HG02970 (cell line): ENCODE data around the gene CHI3L1.
A peak's percentile ranks its signal among the peaks of the same experiment; 100 is the strongest.

Source experiments
- ATAC-seq: cut with Tn5 transposase; IDR thresholded peaks from one replicate; pipeline ENCODE4 v1.9.1; 2021; ENCODE audit warnings: mild to moderate bottlenecking, moderate library complexity, moderate number of reproducible peaks; ENCODE audit not compliant: unreplicated experiment, low FRiP score

The CHI3L1 gene

DNA sequence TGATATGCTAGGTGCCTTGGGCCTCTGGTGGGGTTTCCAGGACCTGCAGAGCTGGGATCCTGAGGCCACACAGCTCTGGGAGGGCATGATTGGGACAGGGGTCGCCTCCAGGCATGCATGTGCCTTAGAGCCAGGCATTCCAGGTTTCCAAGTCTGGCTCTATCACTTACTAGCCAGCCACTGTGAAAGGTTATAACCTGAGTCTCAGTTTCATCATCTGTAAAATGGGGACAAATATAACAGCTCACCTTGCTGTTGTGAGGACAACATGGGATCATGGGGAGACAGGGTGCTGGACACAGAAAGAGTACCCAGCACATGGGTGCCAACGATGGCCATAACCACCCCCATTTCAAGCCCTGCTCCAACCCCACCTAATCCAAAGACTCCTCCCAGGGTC lies 2.7 kb downstream of the CHI3L1 start:
- no peak for ATAC-seq

DNA sequence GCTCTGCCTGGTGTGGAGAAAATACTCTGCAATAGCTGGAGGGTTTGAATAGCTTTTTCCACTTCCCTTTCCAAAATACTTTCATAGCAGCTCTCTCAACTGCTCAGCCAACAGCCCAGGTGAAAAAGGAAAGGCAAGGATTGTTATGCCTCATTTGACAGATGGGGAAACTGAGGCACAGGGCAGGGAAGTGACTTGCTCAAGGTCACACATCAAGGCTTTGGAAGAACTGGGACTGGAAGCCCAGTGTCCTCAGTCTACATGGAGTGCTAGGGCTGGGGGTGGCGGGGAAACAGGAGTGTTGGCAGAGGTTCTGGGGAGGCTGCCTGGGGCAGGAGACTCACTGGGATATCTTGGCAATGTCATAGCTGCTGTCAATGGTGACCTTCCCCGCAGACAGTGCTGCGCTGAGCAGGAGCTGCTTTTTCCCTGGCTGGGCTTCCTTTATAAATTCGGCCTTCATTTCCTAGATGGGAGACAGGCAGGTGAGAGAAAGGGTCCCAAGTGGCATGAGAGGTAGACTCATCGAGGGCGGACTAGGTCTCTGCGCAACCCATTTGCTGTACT lies 4.0 kb downstream of the CHI3L1 start:
- no peak for ATAC-seq

DNA sequence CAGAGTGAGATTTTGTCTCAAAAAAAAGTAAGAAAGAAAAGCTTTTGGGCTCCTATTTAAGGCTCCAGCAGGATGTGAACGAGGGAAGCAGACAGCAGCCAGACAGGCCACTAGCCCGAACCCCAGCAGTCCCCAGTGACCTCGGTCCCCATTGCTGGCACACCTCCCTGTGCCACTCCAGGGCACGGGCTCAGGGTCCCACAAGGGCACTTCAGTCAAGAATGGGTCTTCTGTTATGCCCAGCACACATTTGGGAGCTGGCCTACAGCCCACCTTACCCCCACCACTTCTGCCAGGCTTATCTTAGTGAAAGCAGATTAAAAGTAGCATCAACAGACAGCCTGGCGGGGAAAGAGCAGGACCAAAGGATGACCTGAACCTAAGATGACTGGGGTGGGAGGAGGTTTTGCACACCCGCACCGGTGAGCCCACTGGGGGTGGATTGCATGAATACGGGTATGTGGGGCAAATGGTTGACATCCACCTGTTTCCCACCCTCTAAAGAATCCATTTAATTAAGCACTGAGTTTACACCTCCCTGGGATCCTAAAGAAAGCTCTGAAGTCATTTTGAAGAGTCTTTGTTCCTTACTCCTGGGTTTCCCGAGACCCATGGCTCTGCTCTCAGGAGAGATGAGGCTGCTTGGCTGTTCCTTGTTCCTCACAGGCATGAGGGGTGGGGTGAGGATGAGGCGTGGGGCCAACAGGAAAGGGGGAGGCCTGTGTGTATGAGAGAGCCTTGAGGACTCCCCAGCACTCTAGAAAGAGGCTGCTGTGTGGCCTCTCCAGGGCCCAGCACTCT lies 4.7 kb downstream of the CHI3L1 start:
- ATAC-seq = no peak

DNA sequence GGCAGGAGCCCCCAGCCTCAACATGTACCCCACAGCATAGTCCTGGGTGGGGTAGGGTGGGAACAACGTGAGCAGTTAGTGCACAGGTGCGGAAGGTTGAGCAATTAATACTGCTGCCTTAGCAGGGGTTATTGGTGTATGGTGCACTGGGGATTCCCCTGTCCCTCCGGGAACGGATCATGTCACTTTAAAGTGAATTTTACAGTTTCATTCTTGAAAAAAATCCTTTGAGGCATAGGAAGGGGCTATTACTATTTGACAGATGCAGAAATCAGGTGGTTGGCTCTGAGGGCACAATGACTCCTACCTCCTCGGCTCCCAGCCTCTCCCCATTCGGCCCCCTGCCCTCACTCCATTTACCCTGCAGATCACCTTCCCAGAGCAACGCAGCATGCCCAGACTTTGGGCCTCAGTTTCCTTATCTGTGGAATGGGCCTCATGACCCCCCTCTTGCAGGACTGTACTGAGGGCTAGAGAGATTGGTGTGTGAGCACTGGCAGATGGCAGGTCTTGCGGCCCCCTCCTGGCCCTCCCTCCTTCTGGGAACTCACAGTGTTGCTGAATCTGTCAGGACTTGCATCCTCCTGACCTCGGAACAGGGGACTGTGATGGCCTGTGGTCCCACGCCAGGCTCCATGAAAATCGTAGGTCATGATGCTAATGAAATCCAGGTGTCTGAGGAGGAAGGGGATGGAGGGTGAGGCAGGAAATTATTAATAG lies 5.7 kb downstream of the CHI3L1 start:
- no peak for ATAC-seq

DNA sequence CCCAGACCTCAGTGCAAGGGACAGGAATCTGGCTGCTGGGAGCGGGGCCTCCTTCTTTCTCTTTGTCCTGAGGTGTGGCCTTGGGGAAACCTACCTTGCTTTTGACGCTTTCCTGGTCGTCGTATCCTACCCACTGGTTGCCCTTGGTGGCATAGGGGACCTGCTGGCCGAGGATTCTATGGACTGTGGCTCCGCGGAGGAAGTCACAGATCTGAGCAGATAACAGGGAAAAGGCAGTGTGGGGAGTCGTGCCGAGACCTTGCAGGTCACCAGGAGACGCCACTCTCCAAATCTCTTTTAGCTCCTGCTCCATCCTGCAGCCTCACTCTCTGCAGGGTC lies 6.9 kb downstream of the CHI3L1 start:
- no peak for ATAC-seq

DNA sequence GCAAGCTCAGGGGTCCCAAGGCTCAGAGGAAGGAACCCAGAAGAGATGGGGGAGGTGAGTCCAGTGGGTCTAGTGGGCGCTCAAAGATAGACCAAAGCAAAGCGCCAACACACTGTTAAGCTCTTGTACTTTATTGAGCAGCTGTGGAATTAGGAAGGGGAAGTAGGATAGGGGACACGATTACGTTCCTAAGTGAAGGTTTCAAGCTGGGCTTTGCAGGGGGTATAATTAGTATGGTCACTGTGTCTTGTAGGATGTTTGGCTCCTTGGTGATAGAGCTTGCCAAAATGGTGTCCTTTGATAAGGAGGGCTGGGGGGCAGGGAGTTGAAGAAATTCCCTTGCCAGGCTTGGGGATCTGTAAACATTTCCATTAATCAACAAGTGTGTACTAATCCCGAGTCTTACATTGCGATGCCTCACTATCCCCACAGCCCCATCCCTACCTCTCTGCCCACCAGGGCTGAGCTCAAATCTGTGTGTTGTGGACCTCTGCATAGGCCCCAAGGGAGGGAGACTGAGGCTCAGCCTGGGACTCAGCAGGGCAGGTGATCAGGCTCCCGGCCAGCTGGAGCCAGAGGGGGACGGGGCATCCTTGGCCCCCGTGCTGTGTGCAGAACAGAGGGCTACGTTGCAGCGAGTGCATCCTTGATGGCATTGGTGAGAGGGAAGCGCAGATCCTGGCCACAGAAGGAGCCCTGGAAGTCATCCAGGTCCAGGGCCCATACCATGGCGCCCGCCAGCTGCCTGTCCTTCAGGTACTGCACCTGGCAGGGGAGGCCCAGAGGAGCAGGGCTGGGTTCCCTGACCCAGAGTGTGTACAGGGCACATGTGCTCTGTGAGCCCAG lies 7.5 kb downstream of the CHI3L1 start:
- ATAC-seq = no peak

DNA sequence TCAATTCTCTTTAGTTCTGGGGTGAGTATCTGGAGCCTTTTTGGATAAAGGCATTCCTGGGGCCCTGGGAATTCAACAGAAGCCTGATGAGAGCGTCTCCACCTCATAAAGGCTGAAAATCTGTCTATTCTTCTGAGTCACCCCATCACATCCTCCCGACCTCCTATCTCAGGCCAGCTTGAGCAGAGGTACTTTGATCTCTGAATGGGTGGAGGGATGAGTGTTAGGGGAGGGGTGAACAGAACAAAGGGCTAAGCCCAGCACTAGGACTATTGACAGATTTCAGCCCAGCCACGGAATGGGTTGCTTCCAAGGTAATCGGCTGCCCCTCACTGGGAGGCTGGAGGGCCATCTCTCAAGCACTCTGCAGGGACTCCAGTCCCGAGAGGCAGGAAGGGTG lies 8.4 kb downstream of the CHI3L1 start:
- no peak for ATAC-seq

DNA sequence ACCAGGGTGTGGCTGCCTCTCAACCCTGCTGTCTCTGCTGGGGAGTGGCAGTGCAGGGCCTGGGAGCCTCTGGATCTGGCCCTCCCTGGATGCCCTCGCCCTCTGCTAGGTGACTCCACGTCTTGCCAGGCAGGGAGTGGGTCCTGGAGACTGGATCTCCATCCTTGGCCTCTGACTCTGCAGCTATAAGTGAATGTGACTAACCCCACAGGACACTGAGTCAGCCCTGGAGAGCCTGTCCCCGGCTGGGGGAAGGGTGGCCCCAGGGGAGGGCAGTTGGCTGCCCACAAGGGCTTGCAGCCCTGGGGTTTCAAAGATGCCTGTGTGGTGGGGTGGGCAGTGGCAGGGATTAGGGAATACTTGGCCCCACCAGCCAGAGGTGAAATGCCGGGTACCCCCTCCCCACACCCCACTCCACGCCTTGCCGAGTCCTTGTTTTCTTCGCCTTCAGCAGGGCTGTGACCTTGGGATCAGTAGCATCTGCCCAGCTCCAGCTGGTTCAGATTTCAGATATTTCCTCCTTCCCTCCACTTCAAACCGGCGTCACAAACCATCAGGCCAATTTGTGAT lies 8.9 kb downstream of the CHI3L1 start:
- ATAC-seq = no peak

DNA sequence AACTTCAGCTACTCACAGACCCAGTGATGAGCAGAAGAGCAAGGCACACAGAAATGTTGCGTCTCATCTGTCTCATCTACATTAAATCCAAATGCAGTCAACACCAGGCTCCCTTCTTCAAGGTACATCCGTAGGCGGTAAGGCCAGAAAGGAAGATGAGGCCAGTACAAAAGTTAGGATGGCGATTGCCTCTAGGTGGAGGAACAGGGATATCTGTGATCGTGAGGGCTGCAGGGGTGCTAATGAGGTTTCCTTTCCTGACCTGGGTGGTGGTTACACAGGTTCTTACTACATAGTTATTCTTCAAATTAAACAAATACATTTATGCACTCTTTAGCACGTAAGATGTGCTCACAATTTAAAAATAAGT lies 9.5 kb downstream of the CHI3L1 start:
- ATAC-seq = no peak

DNA sequence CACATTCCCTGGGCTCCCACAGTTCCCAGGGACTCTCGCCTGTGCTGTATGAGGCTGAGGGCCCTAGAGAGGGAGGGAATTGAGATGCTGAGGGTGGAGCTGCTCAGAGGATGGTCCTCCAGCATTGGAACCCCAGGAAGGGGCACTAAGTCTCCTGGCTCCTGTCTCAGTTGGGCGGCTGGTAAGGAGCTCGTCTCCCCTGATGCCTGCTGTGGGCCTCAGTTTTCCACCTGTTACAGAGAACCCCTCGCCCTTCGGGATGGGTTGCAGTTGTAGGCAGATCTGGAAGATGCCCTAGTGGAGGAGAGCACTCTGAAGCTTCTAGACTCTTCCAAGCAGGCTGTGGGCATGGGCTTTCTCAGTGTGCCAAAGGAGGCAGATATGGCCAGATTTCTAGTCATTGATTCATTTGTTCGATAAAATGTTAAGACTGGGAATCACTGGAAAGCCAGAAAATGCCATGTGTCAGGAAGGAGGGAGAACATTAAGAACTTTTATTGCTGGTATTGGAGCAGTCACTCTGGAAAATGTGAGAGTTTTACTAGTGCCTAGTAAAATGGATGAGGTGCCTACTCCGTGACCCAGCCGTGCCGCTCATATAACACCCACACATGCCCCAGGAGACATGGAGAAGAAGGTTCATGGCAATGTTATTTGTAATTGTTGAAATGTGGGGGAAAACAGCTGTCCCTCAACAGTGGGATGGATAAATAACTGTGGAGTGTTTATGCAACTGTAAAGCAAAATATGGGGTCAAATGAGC lies 10.1 kb downstream of the CHI3L1 start:
- no peak for ATAC-seq

DNA sequence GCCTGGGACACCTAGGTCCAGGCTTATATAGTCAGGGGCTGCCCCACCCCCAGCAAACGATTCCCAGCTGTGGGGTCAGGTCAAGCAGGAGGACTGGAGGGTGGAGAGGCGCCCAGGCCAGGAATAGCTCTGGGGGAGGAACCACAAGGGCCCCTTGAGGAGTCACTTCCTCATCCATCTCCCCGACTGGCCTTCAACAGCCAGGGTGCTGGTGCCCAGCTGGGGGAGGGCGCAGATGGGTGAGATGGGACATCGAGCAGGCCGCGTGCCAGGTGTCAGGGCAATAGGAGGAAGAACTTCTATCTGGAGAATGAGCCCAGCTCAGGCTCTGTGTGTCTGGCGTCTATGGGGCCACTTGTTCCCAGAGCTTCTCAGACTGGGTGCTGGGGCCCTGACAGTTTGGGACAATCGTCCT lies 10.7 kb downstream of the CHI3L1 start:
- ATAC-seq = no peak

DNA sequence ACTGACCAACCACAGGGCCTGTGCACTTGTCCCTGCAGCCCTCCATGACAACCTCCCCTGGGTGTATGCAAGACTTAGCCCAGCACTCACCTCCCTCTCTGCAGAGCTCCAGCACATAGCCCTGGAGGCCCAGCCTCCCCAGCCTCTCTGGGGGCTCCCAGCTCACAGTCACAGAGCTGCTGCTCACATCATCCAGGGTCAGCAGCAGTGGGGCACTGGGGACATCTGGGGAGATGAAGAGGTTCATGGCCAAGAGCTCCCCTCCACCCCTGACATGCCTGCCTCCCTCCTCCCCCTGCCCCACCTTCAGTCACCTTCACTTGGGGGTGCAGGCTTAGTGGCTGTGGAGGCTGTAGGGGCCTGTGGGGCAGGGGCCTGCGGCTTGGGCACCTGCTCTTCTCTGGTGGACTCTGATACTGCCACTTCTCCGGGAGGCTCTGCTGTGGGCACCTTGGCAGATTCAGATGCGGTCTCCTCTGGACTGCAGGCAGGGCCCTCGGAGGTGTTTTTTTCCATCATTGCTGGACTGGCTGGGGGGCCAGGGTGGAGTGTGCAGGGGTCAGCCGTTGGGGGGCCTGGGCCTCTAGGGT lies 11.2 kb downstream of the CHI3L1 start, which contains the start of gene MYBPH:
MYBPH (minus strand) TSS at position 590 of the 590 bp plus-strand sequence; CDS start at position 519, 71 bp downstream.
- no peak for ATAC-seq

DNA sequence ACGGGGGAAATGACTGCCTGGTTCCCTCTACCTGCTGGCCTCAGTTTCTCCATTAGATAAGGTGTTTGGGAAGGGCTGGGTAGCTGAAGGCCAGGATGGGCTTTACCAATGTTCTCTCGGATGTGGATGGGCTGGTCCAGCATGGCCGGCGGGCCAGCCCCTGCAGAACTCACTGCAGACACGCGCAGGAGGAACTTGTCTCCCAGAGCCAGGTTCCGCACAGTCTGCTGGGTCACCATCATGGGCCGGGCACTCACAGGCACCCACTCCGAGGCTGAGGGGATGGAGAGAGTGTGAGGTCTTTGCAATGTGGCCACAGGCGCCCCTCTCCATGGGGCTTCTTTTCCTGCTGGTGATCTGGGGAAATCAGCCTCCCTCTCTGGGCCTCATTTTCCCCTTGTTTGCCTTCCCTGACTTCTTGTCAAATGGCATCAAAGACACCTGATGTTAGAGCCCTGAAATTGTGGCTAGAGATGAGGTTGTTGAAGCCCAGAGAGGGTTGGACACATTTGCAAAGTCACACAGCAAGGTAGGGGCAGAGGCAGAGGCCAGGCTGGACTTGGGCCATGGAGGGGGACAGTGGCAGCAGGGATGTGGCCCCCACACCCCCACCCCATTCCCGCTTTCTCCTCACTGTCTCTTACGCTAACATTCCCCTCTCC lies 12.0 kb downstream of the CHI3L1 start:
- no peak for ATAC-seq

DNA sequence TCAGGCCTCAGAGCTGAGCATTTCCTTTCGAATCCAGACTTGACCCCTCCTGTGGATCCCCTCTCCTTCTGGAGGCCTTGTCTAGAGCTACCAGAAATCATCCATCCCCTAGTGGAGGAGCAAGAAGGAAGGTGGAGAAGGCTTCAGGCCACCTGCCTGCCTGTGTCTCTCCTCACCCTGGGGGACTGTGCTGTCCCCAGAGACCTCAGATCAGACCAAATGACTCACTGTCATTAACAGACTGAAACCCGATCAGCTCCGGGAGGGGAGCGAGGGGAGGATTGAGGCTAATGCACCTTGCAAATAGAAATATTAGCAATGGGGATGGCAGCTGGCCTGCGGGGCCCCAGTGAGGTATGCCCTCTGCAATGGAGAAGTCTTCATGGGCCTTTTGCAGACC lies 12.9 kb downstream of the CHI3L1 start:
- peak; percentile 56 for ATAC-seq

DNA sequence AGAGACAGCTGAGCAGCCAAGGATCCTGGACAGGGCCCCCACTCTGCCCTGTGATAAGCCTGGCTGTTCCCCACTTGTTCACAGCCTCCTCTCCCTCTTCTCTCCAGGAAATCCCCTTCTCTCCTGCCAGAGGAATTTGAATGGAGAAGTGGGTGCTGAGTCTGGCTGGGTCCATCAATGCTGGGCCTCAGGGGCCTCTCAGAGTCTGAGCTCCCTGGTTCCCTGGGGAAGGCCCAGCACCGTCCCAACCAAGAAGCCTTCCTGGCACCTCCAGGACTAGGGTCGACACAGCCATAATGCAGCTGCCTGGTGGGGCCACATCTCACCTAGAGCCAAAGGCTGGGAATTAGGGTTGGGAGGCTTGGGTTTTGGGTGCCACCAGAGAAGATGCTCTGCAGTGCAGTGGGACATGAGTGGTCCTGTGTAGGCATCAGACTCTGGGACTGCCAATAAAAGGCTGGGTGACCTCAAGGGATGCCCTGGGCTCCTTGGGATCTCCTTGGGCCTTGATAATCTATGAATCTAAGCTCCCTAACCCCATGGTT lies 13.4 kb downstream of the CHI3L1 start:
- no peak for ATAC-seq

DNA sequence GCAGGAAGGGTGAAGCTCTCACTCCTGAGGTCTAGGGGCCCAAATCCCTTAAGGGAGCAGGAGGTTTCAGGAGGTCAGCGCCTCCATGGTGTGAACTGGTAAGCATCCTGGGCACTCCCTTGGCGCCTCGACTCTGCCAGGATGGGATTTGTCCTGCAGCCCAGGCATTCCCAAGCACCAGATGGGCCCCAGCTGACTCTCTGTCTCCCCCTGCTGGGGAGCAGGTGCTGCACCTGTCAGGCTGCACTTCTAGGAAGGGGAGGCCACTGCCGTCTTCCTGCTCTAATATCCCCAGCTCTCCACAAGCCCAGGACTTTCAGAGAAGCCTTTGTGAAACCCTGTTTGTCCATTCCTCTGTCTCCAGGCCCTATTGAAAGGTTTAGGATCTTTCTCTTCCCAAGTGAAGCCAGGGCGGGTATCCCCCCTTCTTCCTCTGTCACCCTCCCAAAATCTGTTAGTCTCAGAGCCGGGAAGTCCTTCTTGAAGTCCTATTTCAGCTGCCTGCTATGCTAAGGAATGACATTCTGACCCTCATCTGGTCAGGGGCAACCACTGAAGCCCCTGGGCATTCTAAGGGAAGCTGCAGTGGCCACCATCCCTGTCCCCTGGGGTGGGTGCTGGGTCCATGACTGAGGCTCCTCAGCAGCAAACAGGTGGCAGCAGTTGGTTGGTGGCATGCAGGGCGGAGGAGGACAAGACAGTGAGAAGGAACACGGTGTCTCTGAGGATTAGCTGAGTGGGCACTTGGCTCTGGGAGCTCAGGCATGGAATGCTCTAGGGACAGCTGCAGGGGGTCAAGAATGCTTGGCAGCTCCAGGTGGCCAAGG lies 14.1 kb downstream of the CHI3L1 start:
- ATAC-seq = no peak

DNA sequence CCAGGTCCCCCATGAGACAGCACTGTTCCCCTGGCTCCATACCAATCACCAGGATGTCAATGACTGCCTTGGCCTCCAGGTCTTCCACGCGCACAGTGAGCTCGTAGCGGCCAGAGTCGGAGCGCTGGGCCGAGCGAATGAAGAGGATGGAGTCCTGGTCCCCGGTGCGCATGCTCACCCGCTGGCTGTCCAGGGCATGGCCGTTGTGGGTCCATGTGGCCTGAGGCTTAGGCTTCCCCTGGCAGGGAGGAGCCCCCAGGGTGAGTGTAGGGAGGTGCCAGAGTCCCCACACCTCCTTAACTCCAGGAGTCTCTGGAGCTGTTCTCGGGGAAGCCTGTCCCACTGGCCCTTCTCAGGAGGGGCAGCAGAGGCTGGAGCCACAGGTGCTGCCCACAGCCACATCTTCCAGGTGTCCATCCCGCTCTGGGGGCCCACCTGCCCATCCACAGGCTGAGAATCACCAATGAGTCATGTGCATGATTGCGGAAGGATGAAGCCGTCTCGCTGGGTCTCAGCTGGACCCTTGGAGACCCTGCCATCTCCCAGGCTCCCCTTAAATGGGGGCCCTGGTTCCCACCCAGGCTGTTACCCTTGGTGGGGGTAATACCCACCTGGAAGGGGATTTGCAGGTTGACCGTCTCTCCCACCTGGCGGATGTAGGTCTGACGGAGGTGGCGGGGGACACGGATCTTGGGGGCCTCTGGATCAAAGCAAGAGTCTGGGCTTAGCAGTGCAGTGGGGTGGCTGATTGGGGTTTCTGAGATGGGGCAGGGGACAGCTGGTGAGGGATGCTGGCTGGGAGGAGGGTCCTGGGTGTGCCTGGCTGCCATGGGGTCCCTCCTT lies 14.9 kb downstream of the CHI3L1 start:
- ATAC-seq = no peak
